Measurements from ENCODE around the gene SOX10.

SOX10 gene

GRCh38 chr22:37931893-37932389 is 52.4 kb downstream of the SOX10 start:
- DNase-seq (ENCODE audit: low read depth in 4 of 4, low spot score in 1 of 4), result no peak

GRCh38 chr22:37930952-37931440 is 53.4 kb downstream of the SOX10 start:
- DNase-seq (ENCODE audit: low read depth in 4 of 4, low spot score in 1 of 4), result no peak

DNA sequence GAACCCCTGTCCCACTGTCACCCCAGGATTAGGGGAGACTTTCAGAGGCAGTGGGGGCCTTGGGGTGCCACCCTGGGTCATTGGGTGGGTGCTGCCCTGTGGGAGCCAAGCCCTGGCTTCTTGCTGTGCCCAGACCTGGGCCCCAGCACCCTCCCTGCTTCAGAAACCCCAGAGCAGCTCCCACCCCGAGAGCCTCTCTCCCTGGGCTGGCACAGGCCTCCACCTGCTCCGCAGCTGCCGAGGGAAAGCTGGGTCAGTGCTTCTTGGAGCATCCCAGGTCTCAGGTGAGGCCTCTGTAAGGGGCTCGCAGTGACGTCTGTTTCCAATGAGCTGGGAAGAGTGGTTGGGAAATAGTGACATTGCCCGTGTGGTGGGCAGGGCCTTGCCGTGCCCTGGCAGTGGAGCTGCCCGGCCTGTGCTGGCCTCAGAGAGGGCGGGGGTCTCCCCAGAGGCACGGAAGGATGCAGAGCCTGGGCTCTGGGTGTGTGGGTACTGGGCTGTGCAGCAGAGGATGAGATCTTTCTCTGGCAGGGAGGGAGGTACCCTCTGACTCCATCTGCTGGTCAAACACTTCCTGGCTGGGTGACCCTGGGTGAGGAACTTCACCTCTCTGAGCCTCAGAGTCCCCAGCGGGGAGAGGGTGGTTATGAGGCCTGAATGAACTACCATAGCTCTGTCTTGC is 53.9 kb downstream of the SOX10 start:
- DNase-seq (ENCODE audit: low read depth in 4 of 4, low spot score in 1 of 4), result no peak

- DNase-seq (ENCODE audit: low read depth in 4 of 4, low spot score in 1 of 4), result no peak
These were observed 55.0 kb downstream of the SOX10 start for GRCh38 chr22:37929390-37929789.

DNA sequence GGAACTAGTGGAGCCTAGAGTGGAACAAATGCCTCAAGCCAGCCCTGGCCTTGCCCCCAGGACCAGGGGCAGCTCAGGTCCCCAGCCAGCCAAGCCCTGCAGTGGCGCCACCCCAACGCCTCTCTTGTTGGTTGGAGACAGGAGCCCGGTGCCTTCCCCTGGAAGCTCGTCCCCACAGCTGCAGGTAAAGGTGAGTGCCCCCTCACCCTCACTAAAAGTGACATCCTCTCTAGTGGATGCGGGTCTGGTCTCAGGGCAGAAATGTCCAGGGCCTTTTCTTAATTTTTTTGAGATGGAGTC is 56.8 kb downstream of the SOX10 start:
- DNase-seq (ENCODE audit: low read depth in 4 of 4, low spot score in 1 of 4), result no peak

DNA sequence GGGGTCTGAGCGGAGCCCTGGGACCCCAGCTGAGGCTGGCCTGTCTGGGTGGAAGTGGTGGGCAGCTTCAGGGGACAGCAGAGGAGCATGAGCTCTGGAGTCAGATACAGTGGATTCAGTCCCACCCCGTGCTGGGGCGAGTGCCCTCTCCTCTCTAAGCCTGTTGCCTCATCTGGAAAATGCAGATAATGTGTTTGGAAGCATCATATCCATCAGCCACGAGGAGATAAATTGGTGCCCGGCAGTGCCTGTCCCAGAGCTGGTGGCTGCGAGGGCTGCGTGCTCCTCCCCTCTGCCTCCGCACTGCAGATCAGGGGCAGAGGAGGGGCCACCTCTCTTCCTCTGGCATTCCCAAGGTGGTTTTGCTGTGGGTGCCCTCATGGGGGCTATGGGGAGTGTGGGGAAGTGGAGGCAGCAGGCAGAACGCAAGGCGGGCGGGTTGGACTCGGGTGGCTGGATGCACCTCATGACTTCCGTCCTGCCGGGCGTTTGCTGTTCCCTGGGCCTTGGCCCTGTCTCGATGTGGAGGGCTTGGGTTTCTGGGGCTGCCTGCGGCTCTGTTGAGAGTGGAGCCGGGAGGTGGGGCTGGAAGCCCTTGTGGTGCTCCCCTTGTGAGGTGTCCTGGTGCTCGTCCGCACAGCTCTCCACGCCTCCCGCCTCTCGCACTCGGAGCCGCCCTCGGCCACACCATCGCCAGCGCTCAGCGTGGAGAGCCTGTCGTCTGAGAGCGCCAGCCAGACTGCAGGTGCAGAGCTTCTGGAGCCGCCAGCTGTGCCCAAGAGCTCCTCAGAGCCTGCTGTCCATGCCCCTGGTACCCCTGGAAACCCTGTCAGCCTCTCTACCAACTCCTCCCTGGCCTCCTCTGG is 57.4 kb downstream of the SOX10 start:
- no peak for DNase-seq (ENCODE audit: low read depth in 4 of 4, low spot score in 1 of 4)

- no peak for DNase-seq (ENCODE audit: low read depth in 4 of 4, low spot score in 1 of 4)
These were observed 58.0 kb downstream of the SOX10 start for GRCh38 chr22:37926358-37926757.

GRCh38 chr22:37925767-37926166 is 58.6 kb downstream of the SOX10 start:
- no peak for DNase-seq (ENCODE audit: low read depth in 4 of 4, low spot score in 1 of 4)

GRCh38 chr22:37925330-37925729 is 59.0 kb downstream of the SOX10 start:
- no peak for DNase-seq (ENCODE audit: low read depth in 4 of 4, low spot score in 1 of 4)

DNA sequence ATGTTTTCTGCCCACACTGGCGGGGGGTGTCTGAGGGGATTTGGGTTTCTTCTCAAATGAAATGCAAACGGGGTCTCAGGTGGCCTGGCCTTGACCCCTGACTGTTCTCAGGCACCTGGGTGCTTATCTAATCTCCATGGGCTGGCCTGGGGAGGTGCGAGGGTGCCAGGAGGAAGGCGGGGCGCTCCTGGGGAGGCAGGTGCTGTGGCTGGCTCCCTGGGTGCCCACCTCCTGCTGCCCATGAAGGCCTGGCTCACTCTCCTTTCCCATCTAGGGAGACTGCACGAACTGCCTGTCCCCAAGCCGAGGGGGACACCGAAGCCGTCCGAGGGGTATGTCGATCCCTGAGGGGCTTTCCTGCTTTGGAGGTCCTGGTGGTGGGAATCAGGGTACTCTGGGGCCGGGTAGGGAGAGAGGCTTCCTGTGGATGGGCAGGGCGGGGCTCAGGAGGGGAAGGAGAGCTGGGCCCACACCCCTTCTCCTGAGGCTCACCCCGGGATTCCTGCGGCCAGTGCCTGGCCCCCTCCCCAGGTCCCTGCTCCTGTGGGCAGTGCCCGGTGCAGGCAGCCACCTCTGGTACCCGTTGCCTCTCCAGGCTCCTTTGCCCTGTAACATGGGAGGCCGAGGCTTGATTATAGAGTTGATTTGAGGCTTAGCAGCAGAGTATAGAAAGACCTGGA is 59.8 kb downstream of the SOX10 start:
- no peak for DNase-seq (ENCODE audit: low read depth in 4 of 4, low spot score in 1 of 4)

GRCh38 chr22:37923927-37924326 is 60.4 kb downstream of the SOX10 start:
- no peak for DNase-seq (ENCODE audit: low read depth in 4 of 4, low spot score in 1 of 4)

Measured in stimulated activated CD4-positive, alpha-beta T cell treated with anti-CD3 and anti-CD28 coated beads, Interleukin-1b, Interleukin-23, amount 100 ng/mL, for 24 hours (primary cell).